ENCODE data around the gene DPYSL5.

Gene DPYSL5

GRCh38 chr2:26853751-26854150, 5.8 kb downstream of the DPYSL5 start:
- Mint-ChIP-seq H3K27me3 (ENCODE audit: low read depth) (peaks cover 54% of the 10 kb centered on the region), H3K4me1 (peaks cover 30% of the 10 kb centered on the region), H3K36me3 (ENCODE audit: low read depth) (no peaks in the 10 kb centered on the region), H3K4me3 (no peak overlapping the region), H3K9me3 (no peaks in the 10 kb centered on the region), H3K27ac (no peak overlapping the region)
- TF ChIP-seq CTCF (IDR thresholded peaks at IDR 0.05; ENCODE audit: unreplicated experiment in 3 of 3), result no peak

- H3K36me3 Mint-ChIP-seq (ENCODE audit: low read depth), result no peaks in the 10 kb centered on the region
Measured at GRCh38 chr2:26854283-26854827, 6.4 kb downstream of the DPYSL5 start.

GRCh38 chr2:26855466-26855865, 7.5 kb downstream of the DPYSL5 start:
- no peak overlapping the region for H3K27ac Mint-ChIP-seq
- no peaks in the 10 kb centered on the region for H3K36me3 Mint-ChIP-seq (ENCODE audit: low read depth)
- TF ChIP-seq CTCF (IDR thresholded peaks at IDR 0.05; ENCODE audit: unreplicated experiment in 3 of 3), result no peak
- H3K9me3 Mint-ChIP-seq, result no peaks in the 10 kb centered on the region
- peaks cover 39% of the 10 kb centered on the region for H3K27me3 Mint-ChIP-seq (ENCODE audit: low read depth)
- H3K4me1 Mint-ChIP-seq, result peaks cover 26% of the 10 kb centered on the region
- H3K4me3 Mint-ChIP-seq, result no peak overlapping the region

More at GRCh38 chr2:26854283-26854827, 6.4 kb downstream of the DPYSL5 start:
- Mint-ChIP-seq H3K4me3 (no peak overlapping the region), H3K9me3 (no peaks in the 10 kb centered on the region), H3K27ac (no peak overlapping the region), H3K27me3 (ENCODE audit: low read depth) (peaks cover 48% of the 10 kb centered on the region), H3K4me1 (peaks cover 30% of the 10 kb centered on the region)
- TF ChIP-seq CTCF (IDR thresholded peaks at IDR 0.05; ENCODE audit: unreplicated experiment in 3 of 3), result no peak

- peaks cover 6% of the 10 kb centered on the region for H3K4me1 Mint-ChIP-seq
- H3K4me3 Mint-ChIP-seq, result no peak overlapping the region
- no peaks in the 10 kb centered on the region for H3K36me3 Mint-ChIP-seq (ENCODE audit: low read depth)
- peaks cover 7% of the 10 kb centered on the region for H3K27me3 Mint-ChIP-seq (ENCODE audit: low read depth)
- no peak overlapping the region for H3K27ac Mint-ChIP-seq
- no peaks in the 10 kb centered on the region for H3K9me3 Mint-ChIP-seq
- TF ChIP-seq CTCF (IDR thresholded peaks at IDR 0.05; ENCODE audit: unreplicated experiment in 3 of 3), result no peak
Measured at GRCh38 chr2:26859622-26860021, 11.7 kb downstream of the DPYSL5 start.

- no peak overlapping the region for H3K4me3 Mint-ChIP-seq
- no peak overlapping the region for H3K27ac Mint-ChIP-seq
- H3K36me3 Mint-ChIP-seq (ENCODE audit: low read depth), result no peaks in the 10 kb centered on the region
- H3K27me3 Mint-ChIP-seq (ENCODE audit: low read depth), result peaks cover 4% of the 10 kb centered on the region
- peaks cover 5% of the 10 kb centered on the region for H3K4me1 Mint-ChIP-seq
- no peaks in the 10 kb centered on the region for H3K9me3 Mint-ChIP-seq
- no peak for TF ChIP-seq CTCF (IDR thresholded peaks at IDR 0.05; ENCODE audit: unreplicated experiment in 3 of 3)
Measured at GRCh38 chr2:26860211-26860850, 12.4 kb downstream of the DPYSL5 start.
